Fibroblast of lung (primary cell): Measurements from ENCODE around the gene MAP1B.

Source experiments
- CTCF ChIP-seq, 2 donors: IDR thresholded peaks in 1 of 2; conservative IDR thresholded peaks in 1 of 2; 1 replicate in 1 of 2; 2 replicates in 1 of 2; pipeline ENCODE4 v1.5.1; 2011 to 2012; ENCODE audit warnings: low read length in 2 of 2, control low read depth in 1 of 2, inconsistent platforms in 1 of 2, low read depth in 1 of 2, mild to moderate bottlenecking in 1 of 2
- EZH2 ChIP-seq: IDR thresholded peaks from 2 replicates; pipeline ENCODE4 v1.5.1; 2012; ENCODE audit warnings: low read length, control low read depth, mild to moderate bottlenecking; ENCODE audit errors: missing control alignments

GRCh38 chr5:72241346-72242003, 134.2 kb downstream of the MAP1B start:
- TF ChIP-seq CTCF (conservative IDR thresholded peaks at IDR 0.05 in 1 of 2, IDR thresholded peaks at IDR 0.05 in 1 of 2; ENCODE audit: low read depth in 1 of 2, low read length in 2 of 2): no peak
- TF ChIP-seq EZH2: no peak
